ENCODE results near the gene PRKCD.

Gene PRKCD

GRCh38 chr3:53242155-53242554 lies 81.1 kb downstream of the PRKCD start:
- no peak for TF ChIP-seq CTCF (IDR thresholded peaks at IDR 0.05; ENCODE audit: low read depth, low read length)
- TF ChIP-seq MYC (IDR thresholded peaks at IDR 0.05; ENCODE audit: low read depth, low read length): no peak
- no peak for TF ChIP-seq POLR2A (IDR thresholded peaks at IDR 0.05; ENCODE audit: extremely low read depth, insufficient read length)
- TF ChIP-seq MAX (IDR thresholded peaks at IDR 0.05; ENCODE audit: low read depth, low read length): no peak
- no peak for DNase-seq (ENCODE audit: low read depth)
- H3K4me3 ChIP-seq (ENCODE audit: low read depth, low read length): no peak overlapping the region

All from NB4 (cell line).